ENCODE results near the gene FUT4.

GRCh38 chr11:94559361-94559760, 15.6 kb downstream of the FUT4 start:
- TF ChIP-seq CTCF (IDR thresholded peaks at IDR 0.05) (no peak), POLR2A (IDR thresholded peaks at IDR 0.05) (no peak)

Data from body of pancreas (tissue), 4 donors.